ENCODE measurements around the gene CBX4. TPM values are rescaled to one million over a fixed set of nuclear protein-coding genes. Genes with fewer than 3 reads are reported as not detected.

CBX4 gene
- total and polyA plus RNA-seq, 8 donors = 11.1 to 22.3 (median 17.0) TPM

DNA sequence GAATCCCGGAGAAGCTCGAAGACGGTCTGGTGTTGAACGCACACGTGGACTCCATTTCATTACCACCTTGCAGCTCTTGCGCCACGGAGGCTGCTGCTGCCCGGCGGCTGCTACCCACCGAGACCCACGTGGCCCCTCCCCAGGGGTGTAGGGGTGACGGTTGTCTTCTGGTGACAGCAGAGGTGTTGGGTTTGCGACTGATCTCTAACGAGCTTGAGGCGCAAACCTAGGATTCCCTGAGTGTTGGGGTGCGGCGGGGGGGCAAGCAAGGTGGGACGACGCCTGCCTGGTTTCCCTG is 1.7 kb upstream of the CBX4 start:
- intact Hi-C loops (cut with DNase I) = loop anchor here in 1 of 2 donors (5.0 kb wide), 1 partner anchor 34 kb away; no protein-coding TSS in a partner anchor
- H3K4me3 ChIP-seq = peak overlapping the region in 1 of 2 donors; percentile 70
- DNase-seq (no peak), ATAC-seq (no peak)
- no peak overlapping the region for H3K27ac ChIP-seq
- H3K36me3 ChIP-seq = no peaks in the 10 kb centered on the region
- no peaks in the 10 kb centered on the region for H3K9me3 ChIP-seq
- H3K27me3 ChIP-seq = peaks cover 36 to 64% of the 10 kb centered on the region in 2 donors
- H3K4me1 ChIP-seq = peaks cover 48 to 81% of the 10 kb centered on the region in 2 donors
- TF ChIP-seq, protein P1, sequence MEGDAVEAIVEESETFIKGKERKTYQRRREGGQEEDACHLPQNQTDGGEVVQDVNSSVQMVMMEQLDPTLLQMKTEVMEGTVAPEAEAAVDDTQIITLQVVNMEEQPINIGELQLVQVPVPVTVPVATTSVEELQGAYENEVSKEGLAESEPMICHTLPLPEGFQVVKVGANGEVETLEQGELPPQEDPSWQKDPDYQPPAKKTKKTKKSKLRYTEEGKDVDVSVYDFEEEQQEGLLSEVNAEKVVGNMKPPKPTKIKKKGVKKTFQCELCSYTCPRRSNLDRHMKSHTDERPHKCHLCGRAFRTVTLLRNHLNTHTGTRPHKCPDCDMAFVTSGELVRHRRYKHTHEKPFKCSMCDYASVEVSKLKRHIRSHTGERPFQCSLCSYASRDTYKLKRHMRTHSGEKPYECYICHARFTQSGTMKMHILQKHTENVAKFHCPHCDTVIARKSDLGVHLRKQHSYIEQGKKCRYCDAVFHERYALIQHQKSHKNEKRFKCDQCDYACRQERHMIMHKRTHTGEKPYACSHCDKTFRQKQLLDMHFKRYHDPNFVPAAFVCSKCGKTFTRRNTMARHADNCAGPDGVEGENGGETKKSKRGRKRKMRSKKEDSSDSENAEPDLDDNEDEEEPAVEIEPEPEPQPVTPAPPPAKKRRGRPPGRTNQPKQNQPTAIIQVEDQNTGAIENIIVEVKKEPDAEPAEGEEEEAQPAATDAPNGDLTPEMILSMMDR (IDR thresholded peaks at IDR 0.05) = no peak

DNA sequence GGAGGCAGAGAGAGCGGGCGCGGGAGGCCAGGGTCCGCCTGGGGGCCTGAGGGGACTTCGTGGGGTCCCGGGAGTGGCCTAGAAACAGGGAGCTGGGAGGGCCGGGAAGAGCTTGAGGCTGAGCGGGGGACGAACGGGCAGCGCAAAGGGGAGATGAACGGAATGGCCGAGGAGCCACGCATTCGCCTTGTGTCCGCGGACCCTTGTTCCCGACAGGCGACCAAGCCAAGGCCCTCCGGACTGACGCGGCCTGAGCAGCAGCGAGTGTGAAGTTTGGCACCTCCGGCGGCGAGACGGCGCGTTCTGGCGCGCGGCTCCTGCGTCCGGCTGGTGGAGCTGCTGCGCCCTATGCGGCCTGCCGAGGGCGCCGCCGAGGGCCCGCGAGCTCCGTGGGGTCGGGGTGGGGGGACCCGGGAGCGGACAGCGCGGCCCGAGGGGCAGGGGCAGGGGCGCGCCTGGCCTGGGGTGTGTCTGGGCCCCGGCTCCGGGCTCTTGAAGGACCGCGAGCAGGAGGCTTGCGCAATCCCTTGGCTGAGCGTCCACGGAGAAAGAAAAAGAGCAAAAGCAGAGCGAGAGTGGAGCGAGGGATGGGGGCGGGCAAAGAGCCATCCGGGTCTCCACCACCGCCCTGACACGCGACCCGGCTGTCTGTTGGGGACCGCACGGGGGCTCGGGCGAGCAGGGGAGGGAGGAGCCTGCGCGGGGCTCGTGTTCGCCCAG is 1.2 kb upstream of the CBX4 start:
- H3K4me1 ChIP-seq = peaks cover 48 to 84% of the 10 kb centered on the region in 2 donors
- TF ChIP-seq, protein P1 (IDR thresholded peaks at IDR 0.05) = no peak
- peaks cover 36 to 59% of the 10 kb centered on the region in 2 donors for H3K27me3 ChIP-seq
- peak overlapping the region; percentile 37 to 70 for H3K4me3 ChIP-seq
- no peaks in the 10 kb centered on the region for H3K9me3 ChIP-seq
- intact Hi-C loops (cut with DNase I) = loop anchor here in 1 of 2 donors (5.0 kb wide), 1 partner anchor 33 kb away; no protein-coding TSS in a partner anchor
- peak; percentile 74 to 90 (median 79) for DNase-seq
- H3K36me3 ChIP-seq = peaks cover 0 to under 1% of the 10 kb centered on the region in 2 donors
- H3K27ac ChIP-seq = peak overlapping the region in 1 of 2 donors; percentile 84
- ATAC-seq = no peak

DNA sequence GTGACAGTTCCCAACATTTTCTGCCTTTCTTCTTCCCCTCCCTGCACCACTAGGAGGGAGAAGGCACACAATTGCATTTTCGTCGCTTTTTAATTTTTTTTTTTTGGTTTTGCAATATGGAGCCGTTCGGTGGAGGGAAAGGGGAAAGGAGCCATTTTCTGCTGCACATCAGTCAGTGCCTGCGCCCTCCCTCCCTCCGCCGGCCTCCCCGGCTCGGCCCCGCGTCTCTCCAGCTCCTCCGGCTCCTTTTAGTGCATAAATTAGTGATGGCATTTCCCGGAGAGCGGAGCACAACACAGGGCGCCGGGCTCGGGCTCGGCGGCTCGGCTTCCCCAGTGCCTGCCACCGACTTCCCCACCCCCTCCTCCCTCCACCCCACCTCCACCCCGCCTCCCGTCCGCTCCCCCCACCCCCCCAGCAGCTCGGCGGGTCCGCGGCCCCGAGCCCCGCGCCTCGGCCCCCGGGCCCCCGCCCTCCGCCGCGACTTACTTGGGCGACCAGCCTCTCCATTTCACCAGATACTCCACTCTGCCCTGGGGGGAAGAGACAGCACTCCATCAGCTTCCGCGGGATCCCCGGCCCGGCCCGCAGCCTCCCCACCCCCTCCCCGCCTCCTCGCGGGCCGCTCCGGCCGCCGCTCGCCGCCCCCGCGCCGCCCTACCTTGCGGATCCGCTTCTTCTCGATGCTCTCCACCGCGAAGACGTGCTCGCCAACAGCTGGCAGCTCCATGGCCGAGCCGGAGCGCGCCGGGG is 542 bp downstream of the CBX4 start:
- H3K4me1 ChIP-seq = peaks cover 40 to 79% of the 10 kb centered on the region in 2 donors
- intact Hi-C loops (cut with DNase I) = no loop called here
- H3K36me3 ChIP-seq = peaks cover 0 to 18% of the 10 kb centered on the region in 2 donors

DNA sequence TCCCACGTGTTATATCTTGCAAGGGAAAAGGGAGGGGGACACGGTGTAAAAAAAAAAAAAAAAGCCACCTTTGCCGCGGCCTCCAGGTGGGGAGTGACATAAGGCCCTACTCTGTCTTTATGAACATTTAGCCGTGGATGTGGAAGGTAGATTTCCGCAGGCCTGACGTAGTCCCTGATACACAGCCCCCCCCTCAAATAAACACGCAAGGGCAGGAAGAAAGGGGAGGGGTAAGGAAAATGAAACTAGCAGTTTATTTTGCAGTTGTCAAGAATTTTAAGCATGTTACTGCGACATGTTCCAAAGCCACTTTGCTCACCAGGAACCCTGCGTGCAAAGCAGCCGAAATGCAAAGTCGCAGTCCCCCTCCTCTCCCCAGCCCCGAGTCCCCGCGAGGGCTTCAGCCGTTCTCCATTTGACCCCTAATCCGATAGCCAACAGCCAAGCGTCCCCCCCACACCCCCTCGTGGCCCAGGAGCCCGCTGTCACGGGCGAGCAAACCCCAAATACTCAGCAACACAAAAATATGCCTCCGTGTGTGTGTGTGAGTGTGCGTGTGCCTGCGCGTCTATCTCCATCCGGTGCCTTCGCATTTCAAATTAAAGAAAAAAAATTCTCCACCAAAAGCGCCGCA is 1.2 kb downstream of the CBX4 start:
- peak overlapping the region; percentile 91 to 92 for H3K27ac ChIP-seq
- ATAC-seq = no peak
- intact Hi-C loops (cut with DNase I) = no loop called here

More for the DNA sequence above, 542 bp downstream of the CBX4 start:
- peak overlapping the region; percentile 70 to 74 for H3K4me3 ChIP-seq
- H3K27me3 ChIP-seq = peaks cover 35 to 42% of the 10 kb centered on the region in 2 donors
- peak in 2 of 4 donors; percentile 62 to 88 for DNase-seq
- H3K27ac ChIP-seq = peak overlapping the region; percentile 91 to 92
- peak; percentile 3 for ATAC-seq
- H3K9me3 ChIP-seq = no peaks in the 10 kb centered on the region
- TF ChIP-seq, protein P1 (IDR thresholded peaks at IDR 0.05) = no peak

More for the DNA sequence above, 1.2 kb downstream of the CBX4 start:
- DNase-seq = no peak
- Histone ChIP-seq H3K9me3 (no peaks in the 10 kb centered on the region), H3K4me3 (peak overlapping the region; percentile 70 to 74), H3K4me1 (peaks cover 37 to 79% of the 10 kb centered on the region in 2 donors), H3K36me3 (peaks cover 0 to 25% of the 10 kb centered on the region in 2 donors), H3K27me3 (peaks cover 28 to 35% of the 10 kb centered on the region in 2 donors)
- TF ChIP-seq, protein P1 (IDR thresholded peaks at IDR 0.05) = no peak
